B cell (primary cell): Measurements from ENCODE around the gene SLC29A3.
"Not testable (repeated sequence)": the region's sequence is repeated elsewhere in the genome, so short reads cannot be mapped to it uniquely, and the experiment has no call there.

Experiments
- EZH2 ChIP-seq: IDR thresholded peaks from 2 replicates; pipeline ENCODE4 v1.6.1; 2012; ENCODE audit warnings: borderline replicate concordance, low read depth, mild to moderate bottlenecking, moderate library complexity, low read length; ENCODE audit not compliant: insufficient read depth, poor library complexity, severe bottlenecking
- TF ChIP-seq, protein P1 (sequence below): fragments of 200-600 bp; IDR thresholded peaks from one replicate; pipeline ENCODE4 v1.8.0; 2022; ENCODE audit warnings: antibody characterized with exemption, mild to moderate bottlenecking

DNA sequence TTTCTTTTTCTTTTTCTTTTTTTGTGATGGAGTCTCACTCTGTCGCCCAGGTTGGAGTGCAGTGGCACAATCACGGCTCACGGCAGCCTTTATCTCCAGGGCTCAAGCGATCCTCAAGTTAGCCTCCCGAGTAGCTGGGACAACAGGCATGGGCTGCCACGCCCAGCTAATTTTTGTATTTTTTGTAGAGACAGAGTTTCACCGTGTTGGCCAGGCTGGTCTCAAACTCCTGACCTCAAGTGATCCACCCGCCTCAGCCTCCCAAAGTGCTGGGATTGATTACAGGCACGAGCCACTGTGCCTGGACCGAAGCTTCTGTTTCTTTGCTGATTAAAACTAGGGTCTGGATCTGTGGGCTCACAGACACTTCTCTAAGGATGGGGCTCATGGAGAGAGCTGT lies 39.8 kb downstream of the SLC29A3 start:
- TF ChIP-seq, protein P1, sequence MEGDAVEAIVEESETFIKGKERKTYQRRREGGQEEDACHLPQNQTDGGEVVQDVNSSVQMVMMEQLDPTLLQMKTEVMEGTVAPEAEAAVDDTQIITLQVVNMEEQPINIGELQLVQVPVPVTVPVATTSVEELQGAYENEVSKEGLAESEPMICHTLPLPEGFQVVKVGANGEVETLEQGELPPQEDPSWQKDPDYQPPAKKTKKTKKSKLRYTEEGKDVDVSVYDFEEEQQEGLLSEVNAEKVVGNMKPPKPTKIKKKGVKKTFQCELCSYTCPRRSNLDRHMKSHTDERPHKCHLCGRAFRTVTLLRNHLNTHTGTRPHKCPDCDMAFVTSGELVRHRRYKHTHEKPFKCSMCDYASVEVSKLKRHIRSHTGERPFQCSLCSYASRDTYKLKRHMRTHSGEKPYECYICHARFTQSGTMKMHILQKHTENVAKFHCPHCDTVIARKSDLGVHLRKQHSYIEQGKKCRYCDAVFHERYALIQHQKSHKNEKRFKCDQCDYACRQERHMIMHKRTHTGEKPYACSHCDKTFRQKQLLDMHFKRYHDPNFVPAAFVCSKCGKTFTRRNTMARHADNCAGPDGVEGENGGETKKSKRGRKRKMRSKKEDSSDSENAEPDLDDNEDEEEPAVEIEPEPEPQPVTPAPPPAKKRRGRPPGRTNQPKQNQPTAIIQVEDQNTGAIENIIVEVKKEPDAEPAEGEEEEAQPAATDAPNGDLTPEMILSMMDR = not testable (repeated sequence)
- not testable (repeated sequence) for TF ChIP-seq EZH2
